Measurements from ENCODE around the gene CCRL2. TPM values are rescaled to one million over a fixed set of nuclear protein-coding genes. Genes with fewer than 3 reads are reported as not detected.

CCRL2 gene
- total RNA-seq, 2 experiments from 2014 or later: 3.1 to 3.4 TPM

DNA sequence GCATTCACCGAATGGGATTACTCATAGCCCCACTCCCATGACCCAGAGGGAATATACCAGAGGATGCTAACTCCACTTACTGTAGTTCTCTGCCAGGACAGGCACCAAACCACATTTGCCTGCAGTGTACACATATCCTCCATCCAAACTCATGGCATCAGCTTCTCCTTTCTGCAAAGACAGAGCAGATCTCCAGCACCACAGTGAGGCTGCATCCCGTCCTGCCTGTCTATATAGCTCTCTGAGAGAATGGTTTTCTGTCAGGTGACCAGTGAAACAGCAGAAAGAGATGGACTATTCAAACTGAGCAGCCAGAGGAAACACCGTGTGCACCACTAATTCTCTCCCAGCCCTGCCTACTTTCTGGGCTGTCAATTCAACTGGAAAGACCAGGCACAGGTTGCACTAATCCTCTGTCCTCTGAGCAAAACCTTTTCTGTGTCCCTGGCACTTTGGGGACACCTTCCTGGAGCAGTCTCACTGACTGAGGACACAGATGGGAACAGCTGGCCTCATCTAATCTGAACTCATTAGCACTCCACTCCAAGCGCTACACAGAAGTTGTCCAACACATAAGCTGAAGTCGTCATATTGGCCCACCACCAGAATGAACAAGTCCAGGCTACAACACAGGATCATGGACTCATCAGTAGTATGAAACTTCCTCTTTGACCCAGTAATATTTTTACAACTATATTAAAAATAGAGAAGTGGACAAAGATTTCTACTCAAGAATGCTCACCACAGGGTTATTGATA lies 40.3 kb downstream of the CCRL2 start:
- no peak for DNase-seq

DNA sequence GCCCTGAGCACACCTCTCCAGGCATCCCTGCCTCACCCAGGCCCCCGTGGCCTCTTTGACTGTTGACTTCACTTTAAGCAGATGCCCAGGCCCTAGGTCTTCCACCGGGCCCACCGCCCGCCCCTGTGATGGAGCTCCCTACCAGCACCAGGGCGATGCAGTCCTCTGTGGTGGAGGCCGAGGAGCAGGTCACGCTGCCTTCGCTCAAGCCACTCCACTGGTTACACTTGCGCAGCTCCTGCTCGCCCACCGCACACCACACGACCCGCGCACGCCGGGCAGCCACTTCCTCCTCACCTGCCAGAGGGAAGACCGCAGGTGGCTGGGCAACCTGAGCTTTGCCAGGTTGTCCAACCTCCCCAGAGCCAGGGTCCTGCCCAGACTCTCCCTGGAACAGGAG lies 41.7 kb downstream of the CCRL2 start:
- no peak overlapping the region for H3K27ac Mint-ChIP-seq
- no peak for DNase-seq
- no peaks in the 10 kb centered on the region for H3K4me1 Mint-ChIP-seq
- H3K9me3 Mint-ChIP-seq: no peaks in the 10 kb centered on the region
- peaks cover 14% of the 10 kb centered on the region for H3K27me3 Mint-ChIP-seq
- no peak overlapping the region for H3K4me3 Mint-ChIP-seq
- no peaks in the 10 kb centered on the region for H3K36me3 Mint-ChIP-seq

More for the DNA sequence above, 40.3 kb downstream of the CCRL2 start:
- H3K9me3 Mint-ChIP-seq: no peaks in the 10 kb centered on the region
- no peak overlapping the region for H3K27ac Mint-ChIP-seq
- H3K36me3 Mint-ChIP-seq: no peaks in the 10 kb centered on the region
- no peak overlapping the region for H3K4me3 Mint-ChIP-seq
- no peaks in the 10 kb centered on the region for H3K4me1 Mint-ChIP-seq
- H3K27me3 Mint-ChIP-seq: peaks cover 4% of the 10 kb centered on the region

DNA sequence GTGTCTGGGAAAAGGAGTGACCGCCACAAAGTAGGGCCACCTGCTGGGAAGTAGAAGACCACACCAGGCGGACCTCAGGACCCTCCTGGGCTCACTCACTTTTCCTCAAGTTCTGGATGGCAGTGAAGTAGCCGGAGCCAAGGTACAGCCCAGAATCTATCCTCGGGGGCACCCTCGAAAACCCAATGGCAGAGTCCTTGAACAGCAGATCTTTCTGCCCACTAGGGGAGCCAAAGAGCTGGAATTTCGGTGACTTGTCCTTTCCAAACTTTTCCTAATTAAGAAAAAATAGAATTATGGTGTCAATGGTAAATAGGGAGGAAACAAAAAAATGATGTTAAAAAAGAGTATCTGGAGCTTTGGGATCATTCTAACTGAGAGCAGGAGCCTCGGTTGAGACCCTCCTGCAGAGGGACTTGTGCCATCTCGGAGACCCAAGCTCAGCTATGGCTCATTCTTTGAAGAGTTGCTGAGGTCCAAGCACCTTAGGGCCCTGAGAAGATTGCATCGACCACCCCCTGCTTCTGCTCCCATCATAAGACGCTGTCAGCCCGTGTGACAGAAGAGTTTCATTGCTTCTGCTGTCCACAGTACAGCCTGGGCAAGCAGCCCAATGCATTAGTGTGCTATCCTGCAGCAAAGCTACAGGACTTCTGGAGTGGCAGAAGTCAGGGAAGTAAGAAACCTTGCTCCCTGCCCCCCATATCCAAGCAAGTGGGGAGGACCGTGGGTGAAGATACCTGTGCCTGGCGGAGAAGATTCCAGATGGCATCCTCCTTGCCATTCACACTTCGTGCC lies 42.9 kb downstream of the CCRL2 start:
- H3K36me3 Mint-ChIP-seq: no peaks in the 10 kb centered on the region
- H3K4me3 Mint-ChIP-seq: no peak overlapping the region
- H3K27me3 Mint-ChIP-seq: peaks cover 14% of the 10 kb centered on the region
- no peak overlapping the region for H3K27ac Mint-ChIP-seq
- no peak for DNase-seq
- no peaks in the 10 kb centered on the region for H3K4me1 Mint-ChIP-seq
- H3K9me3 Mint-ChIP-seq: no peaks in the 10 kb centered on the region

DNA sequence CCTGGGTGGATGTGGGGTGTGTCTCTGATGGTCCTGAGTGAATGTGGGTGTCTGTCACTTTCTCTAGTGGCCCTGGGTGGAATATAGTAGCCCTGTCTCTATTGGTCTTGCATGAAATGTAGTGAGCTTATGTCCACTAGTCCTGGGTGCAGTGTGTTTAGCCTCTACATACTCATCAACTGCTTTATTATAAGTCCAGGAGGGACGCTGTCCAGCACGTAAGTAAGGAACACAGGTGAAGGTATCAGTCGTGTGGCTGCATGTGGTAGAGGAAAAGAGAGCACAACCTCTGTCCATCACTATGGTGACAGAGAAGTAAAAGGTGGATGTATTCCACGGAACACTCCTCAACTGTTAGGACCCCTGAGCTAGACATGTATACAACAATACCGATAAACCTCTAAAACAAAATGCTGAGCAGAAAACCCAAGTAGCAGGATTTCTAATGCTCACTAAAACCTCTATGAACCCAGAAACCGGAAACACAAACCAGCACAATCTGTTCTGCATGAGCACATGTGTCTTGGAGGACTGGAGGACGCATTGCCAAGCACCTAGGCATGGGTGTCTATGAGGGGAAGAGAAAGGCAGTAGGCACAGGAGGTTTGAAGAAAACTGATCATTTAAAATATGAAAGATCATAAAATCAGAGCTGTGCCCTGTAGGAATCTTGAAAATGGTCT lies 46.6 kb downstream of the CCRL2 start:
- peaks cover 14% of the 10 kb centered on the region for H3K27me3 Mint-ChIP-seq
- no peak overlapping the region for H3K27ac Mint-ChIP-seq
- DNase-seq: no peak
- no peak overlapping the region for H3K4me3 Mint-ChIP-seq
- no peaks in the 10 kb centered on the region for H3K4me1 Mint-ChIP-seq
- no peaks in the 10 kb centered on the region for H3K9me3 Mint-ChIP-seq
- H3K36me3 Mint-ChIP-seq: no peaks in the 10 kb centered on the region

DNA sequence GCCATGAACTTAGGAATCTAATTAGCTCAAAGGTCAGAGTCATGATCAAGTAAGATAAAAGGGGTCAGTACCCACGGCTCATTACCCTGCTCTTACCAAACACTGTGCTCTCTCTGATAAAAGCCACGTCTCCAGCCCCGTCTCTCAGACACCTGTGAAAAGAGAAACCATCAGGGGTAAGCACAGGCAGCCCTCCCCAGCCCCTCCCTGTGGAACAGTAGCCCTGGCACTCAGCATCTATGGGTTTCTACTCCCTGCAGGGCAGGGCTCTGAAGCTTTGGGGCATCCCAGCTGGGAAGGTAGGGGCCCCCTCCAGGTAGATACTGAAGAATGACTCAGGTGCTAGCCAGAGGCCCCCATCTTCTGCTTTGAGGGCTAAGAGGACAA lies 47.1 kb downstream of the CCRL2 start:
- Mint-ChIP-seq H3K9me3 (no peaks in the 10 kb centered on the region), H3K4me1 (no peaks in the 10 kb centered on the region), H3K4me3 (no peak overlapping the region), H3K27me3 (peaks cover 14% of the 10 kb centered on the region), H3K27ac (no peak overlapping the region), H3K36me3 (no peaks in the 10 kb centered on the region)
- DNase-seq: no peak

DNA sequence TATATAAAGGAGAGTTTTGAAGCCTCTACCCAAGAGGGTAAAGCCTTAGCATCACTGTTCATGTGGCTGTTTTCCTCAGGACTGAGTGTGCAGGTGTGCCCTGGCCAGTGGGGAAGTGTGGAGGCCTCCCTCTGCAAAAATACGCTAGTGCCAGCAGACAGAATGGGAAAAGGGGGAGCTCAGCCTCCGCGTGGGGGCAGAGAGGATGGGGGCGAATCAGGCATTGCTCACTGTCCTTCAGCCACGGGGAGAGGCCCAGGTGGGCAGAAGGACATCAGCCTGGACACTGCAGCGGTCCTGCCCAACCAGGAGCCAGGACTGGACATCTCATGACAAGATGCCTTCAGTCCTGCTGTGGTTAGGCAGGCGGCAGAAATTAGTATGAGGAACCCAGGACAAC lies 47.5 kb downstream of the CCRL2 start:
- H3K27ac Mint-ChIP-seq: no peak overlapping the region
- peaks cover 14% of the 10 kb centered on the region for H3K27me3 Mint-ChIP-seq
- no peaks in the 10 kb centered on the region for H3K4me1 Mint-ChIP-seq
- no peaks in the 10 kb centered on the region for H3K36me3 Mint-ChIP-seq
- no peak for DNase-seq
- H3K4me3 Mint-ChIP-seq: no peak overlapping the region
- no peaks in the 10 kb centered on the region for H3K9me3 Mint-ChIP-seq

DNA sequence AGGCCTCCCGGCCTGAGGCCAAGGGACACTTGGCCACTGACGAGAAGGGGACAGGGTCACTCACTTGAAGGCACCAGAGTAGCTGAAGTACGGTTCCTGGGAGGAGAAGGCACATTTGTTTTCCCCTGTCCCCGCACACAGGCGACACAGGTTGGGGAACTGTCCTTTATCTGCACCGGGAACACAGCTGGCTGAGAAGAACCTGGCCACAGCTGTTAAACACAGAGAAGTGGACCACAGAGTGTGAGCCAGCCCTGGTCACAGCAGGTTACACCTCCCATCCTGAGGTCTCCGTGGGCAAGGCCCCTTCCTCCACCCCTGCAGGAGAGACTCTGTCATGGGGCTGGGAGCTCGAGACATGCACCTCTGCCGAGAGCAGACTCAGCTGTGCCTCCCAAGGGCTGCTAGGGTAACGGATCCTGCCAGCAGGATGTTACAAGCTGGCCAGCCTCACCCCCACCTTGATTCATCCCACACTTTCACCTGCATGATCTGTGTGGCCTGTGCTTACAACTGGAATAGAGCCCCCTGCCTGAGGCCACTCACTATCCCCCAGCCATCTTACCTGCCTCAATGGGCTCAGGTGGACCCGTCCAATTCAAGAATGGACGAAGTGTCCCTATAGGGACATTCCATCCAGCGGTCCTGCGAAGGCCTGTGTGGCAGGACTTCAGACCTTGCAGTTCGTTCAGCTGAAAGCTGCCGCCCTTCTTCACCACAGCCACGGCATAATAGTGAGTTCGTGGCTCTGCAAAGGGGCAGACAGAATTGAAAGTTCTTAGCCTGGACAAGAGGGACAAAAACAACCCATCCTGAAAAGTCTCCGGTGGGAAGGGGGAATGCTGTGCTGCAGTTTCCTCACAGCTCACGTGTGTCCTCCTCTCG lies 48.4 kb downstream of the CCRL2 start:
- H3K9me3 Mint-ChIP-seq: no peaks in the 10 kb centered on the region
- no peak overlapping the region for H3K27ac Mint-ChIP-seq
- H3K4me3 Mint-ChIP-seq: no peak overlapping the region
- H3K27me3 Mint-ChIP-seq: peaks cover 14% of the 10 kb centered on the region
- H3K4me1 Mint-ChIP-seq: no peaks in the 10 kb centered on the region
- H3K36me3 Mint-ChIP-seq: no peaks in the 10 kb centered on the region
- DNase-seq: no peak

DNA sequence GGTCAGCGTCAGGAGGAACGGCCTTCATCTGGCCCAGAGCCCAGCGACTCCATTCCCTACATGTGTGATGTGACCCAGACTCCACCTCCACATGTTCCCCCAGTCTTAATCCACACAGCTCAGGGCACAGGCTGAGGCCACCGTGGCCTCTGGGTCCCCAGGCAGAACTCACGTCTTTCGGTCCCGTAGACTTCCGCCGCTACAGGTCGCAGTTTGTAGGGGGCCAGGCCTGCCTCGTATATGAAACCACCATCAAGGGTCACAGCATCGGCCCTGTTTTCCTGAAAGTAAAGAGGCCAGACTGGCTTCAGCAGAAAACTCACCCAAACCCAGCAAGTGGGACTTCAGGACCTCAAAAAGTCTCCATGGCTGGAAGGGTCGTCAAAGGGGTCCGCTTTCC lies 49.1 kb downstream of the CCRL2 start:
- no peaks in the 10 kb centered on the region for H3K4me1 Mint-ChIP-seq
- H3K9me3 Mint-ChIP-seq: no peaks in the 10 kb centered on the region
- H3K27me3 Mint-ChIP-seq: peaks cover 14% of the 10 kb centered on the region
- H3K4me3 Mint-ChIP-seq: no peak overlapping the region
- no peak overlapping the region for H3K27ac Mint-ChIP-seq
- no peaks in the 10 kb centered on the region for H3K36me3 Mint-ChIP-seq
- DNase-seq: no peak

Other genes starting within 250 kb of the CCRL2 start
- under 1 TPM in 1 of 2 experiments, not detected in 1; 0.14 TPM for gene CCR1, start 198.9 kb upstream of the CCRL2 start, total RNA-seq
- not detected for gene CCR3, start 164.8 kb upstream of the CCRL2 start, total RNA-seq
- gene CCR2, start 53.1 kb upstream of the CCRL2 start, total RNA-seq: under 1 TPM in 1 of 2 experiments, not detected in 1; 0.16 TPM
- gene CCR5, start 36.3 kb upstream of the CCRL2 start, total RNA-seq: under 1 TPM; 0.08 to 0.21 TPM
- gene LTF, start 57.6 kb downstream of the CCRL2 start, total RNA-seq: not detected
- not detected for gene RTP3, start 90.7 kb downstream of the CCRL2 start, total RNA-seq
- gene LRRC2, start 159.0 kb downstream of the CCRL2 start, total RNA-seq: not detected
- not detected for gene FAM240A, start 205.3 kb downstream of the CCRL2 start, total RNA-seq

Measured in activated naive CD8-positive, alpha-beta T cell treated with anti-CD3 and anti-CD28 coated beads for 36 hours (primary cell).